ENCODE measurements around the gene NCF4.
A peak's percentile ranks its signal among the peaks of the same experiment; 100 is the strongest.

The NCF4 gene

DNA sequence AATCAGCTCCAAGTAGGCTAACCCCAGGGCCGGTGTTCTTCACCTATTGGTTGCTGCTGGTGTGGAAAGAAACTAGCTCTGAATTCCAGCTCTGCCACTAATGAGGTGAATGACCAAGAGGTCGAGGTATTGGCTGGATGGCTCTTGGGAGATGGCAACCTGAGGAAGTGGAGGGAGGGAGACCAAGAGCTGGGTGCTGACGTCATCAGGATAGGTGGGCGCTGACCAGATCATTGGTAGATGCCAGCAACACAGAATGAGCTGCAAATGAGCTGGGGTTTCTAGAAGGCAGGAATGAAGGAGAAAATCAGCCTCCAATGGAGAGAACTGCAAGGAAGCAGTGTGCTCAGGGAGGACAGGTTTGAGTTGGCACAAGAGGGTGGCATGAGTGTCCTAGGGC lies 37.9 kb downstream of the NCF4 start:
- no peak for DNase-seq

DNA sequence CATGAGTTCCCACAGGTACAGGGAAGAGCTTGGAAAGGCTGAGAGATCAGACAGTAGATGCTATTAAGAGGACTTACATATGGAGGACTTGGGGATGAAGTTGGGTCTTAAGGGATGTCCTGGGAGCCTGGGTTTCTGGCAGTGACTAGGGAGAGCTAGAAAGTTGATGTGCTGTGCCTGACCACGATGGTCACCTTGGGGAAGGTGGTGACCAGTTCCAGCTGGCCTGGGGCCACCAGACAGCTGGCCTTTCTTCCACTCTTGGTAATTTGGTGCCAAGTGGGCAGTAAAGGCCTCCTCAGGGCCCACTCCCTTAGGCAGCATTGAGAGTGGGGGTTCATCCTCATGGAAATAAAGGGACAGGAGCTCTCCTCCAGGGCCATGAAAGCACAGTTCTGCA lies 38.7 kb downstream of the NCF4 start:
- DNase-seq, result no peak

- no peak for DNase-seq
These were observed 39.4 kb downstream of the NCF4 start for GRCh38 chr22:36900225-36900624.

- no peak for DNase-seq
These were observed 40.1 kb downstream of the NCF4 start for GRCh38 chr22:36900880-36901279.

- no peak for DNase-seq
These were observed 40.8 kb downstream of the NCF4 start for GRCh38 chr22:36901411-36902142.

GRCh38 chr22:36902143-36902926 lies 41.5 kb downstream of the NCF4 start:
- no peak for DNase-seq

DNA sequence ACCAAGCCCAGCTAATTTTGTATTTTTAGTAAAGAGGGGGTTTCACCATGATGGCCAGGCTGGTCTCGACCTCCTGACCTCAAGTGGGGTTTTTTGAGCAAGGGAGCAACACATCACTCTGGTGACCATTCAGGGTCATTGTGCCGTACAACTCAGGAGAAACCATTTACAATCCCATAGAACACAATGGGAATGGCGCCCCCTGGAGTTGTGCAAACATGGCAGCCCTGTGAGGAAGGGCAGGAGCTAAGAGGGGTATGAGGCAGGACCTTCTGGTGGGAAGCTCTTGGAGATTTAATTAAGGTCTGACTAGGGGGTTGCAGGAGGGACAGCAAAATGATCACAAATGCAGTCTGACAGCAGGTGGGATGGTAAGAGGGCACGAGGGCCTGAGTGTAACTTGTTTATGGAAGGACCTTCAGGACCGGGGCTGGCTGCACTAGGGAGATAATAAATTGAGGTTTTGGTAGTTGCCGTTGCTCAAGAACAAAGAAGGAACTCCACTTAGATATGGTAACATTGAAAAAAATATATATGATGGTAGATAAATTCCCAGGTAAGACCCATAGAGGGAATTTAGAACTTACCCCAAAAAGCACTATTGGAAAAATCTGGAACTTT lies 43.6 kb downstream of the NCF4 start:
- no peak for DNase-seq

DNA sequence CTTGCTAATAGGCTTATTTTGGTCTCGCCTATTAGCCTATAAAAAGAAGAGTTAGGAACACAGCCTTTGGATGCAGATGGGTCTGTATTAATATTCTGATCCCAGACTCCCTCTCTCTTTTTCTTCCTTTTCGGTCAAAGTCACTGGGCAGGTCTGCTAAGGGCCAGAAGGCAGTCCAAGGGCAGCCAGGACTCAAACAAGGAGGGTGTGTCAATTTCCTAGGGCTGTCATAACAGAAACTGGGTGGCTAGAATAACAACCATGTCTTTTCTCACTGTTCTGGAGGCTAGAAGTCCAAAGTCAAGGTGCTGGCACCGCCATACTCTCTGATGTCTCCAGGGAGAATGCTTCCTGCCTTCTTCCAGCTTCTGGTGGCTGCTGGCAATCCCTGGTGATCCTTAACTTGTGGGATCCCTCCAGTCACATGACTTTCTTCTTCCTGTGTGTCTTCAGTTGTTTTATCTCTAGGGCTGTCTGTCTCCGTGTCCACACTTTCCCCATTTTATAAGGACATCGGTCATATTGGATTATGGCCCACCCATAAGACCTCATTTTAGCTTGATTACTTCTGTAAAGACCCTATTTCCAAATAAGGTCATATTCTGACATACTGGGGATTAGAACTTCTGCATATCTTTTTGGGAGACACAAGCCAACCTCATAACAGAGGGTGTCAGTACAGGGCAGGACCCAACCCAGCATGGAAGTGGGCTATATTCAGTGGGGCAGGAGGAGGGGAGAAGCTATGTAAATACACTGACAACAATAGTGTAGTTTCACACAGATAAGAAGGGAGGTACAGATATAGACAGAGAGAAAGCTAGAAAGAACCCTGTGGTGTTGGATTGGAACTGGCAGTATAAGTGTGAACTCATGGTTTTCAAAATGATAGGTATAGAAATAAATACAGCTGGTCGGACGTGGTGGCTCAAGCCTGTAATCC lies 46.7 kb downstream of the NCF4 start:
- no peak for DNase-seq

- no peak for DNase-seq
These were observed 49.7 kb downstream of the NCF4 start for GRCh38 chr22:36910461-36910860.

- DNase-seq, result peak; percentile 17
These were observed 51.3 kb downstream of the NCF4 start for GRCh38 chr22:36911887-36912661.

- no peak for DNase-seq
These were observed 52.1 kb downstream of the NCF4 start for GRCh38 chr22:36912694-36913426.

- DNase-seq, result no peak
These were observed 52.9 kb downstream of the NCF4 start, which contains the start of gene CSF2RB for GRCh38 chr22:36913427-36914389. CSF2RB (plus strand) TSS chr22:36913628; CDS start chr22:36922208, 8,580 bp downstream.

GRCh38 chr22:36914390-36914752 lies 53.6 kb downstream of the NCF4 start:
- DNase-seq, result no peak

- DNase-seq, result no peak
These were observed 55.2 kb downstream of the NCF4 start for GRCh38 chr22:36916034-36916433.

DNA sequence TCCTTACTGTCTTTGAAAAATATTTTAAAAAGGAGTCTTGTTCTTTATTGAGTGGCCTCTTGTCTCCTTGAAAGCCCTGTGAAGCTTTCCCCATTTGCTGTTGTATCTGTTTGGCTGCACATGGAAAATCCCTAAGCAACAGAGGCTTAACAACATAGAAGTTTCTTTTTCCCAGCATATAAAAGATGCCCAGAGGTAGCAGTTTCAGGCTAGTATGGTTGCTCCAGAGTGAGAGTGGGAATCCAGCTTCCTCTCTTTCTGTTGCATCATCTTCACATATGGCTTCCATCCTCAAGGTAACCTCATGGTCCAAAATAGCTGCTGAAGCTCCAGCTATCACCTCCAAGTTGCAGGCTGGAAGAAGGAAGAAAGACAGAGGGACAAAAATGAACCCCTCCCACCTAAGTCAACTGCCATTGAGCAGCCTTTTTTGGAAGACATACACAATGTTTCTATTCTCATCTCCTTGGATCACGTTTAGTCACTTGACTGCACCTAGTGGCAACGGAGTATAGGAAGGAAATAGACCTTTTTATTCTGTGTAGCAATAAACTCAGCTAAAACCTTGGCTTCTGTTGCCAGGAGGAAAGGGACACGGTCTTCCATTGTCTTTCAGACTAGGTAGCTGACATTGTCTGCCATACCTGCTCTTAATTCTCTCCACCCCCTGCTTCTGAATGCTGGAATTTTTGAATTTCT lies 57.9 kb downstream of the NCF4 start:
- no peak for DNase-seq

DNA sequence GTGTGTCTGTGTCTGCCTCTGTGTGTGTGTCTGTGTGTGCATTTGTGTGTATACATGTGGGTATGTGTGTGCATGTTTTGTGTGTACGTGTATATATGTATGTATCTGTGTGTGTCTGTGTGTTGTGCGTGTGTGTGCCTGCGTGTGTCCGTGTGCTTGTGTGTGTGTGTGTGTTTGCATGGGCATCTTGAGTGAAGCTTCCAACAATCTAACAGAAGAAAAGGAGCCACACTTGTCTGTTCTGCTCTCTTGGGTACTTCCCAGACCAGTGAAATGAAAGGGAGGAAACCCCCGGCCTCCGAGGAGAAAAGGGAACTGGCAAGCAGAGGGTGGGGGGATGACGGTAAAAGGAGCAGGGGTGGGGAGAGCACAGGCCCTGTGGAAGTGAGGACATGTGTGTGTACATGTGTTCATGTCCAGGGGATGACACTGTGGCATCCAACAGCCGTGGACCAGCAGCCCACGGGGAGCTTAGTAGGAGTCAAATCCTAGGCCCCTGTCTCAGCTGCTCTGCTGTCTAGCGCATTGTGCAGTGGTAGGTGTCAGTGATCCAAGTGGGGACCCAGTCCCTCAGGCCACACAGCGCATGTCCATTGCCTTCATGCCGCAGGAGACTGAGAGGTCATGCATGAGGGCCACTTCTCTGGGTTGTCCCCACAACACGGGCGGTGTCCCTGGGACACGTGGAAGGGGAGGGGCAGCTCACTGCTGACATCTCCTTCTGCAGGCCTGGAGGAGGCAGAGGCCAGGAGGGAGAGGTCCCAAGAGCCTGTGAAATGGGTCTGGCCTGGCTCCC lies 60.7 kb downstream of the NCF4 start:
- DNase-seq, result no peak

GRCh38 chr22:36922105-36922608 lies 61.4 kb downstream of the NCF4 start:
- peak; percentile 7 for DNase-seq

DNA sequence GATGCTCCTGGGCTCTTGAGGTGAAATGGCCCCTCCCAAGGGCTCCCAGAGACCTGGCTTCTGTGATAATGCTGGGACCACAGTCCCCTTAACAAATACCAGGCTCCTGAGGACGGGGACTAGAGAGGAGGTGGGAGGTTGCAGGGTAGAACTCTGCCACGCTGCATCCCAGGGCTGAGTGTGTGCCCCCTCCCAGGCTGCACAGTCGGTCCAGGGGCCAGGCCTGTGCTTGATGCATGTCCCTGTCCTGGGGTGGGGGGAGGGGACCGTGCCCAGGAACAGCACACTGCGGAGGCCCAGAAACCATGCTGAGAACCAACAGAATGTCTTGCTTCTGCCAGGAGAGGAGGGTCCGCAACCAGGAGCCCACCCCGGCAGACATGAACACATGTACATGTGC lies 61.9 kb downstream of the NCF4 start:
- DNase-seq, result no peak

Measured in fibroblast of skin of abdomen (primary cell).